Measurements from ENCODE around the gene KCNQ1. TPM values are rescaled to one million over a fixed set of nuclear protein-coding genes. Genes with fewer than 3 reads are reported as not detected.

The KCNQ1 gene
- total RNA-seq, 1 experiment from 2014 or later, result 2.3 TPM

DNA sequence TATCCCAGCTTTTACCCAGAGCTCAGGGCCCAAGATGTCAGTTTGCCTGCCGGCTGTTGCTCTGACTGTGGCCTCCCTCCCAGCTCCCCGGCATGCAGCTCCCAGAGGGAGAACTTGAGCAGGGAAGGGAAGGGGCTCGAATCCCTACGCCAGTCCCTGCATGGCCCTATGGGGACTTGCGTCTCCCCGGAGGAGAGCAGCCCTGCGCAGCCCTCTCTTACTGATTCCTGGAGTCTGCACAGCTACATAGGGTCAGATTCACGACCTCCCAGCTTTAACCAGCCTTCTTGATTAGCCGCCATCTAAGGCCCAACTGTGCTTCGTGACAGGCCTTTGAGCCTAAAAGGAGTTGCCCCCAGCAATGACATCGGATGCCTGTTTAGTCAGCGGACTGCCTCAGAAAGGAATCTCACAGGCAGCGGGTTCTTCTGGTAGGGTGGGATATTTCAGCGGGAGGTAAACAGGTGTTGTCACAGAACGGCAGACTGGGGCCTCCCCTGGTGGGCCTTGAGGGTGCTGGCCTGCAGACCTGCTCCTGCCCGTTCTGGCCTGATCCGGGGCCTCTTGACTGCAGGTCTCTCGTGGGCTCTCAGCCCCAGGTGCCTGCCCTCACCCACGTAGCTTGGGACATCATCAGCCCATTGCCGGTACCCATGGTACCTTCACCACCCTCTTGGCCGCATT is 298.8 kb downstream of the KCNQ1 start:
- Histone ChIP-seq H2BK20ac (ENCODE audit: low read depth, low read length, poor library complexity, severe bottlenecking) (no peak overlapping the region), H2BK120ac (ENCODE audit: low read depth, low read length, poor library complexity, severe bottlenecking) (no peak overlapping the region), H4K8ac (replicated peaks; ENCODE audit: insufficient read length, low read depth, low read length) (no peak overlapping the region), H3K14ac (ENCODE audit: insufficient read depth, low read length) (no peak overlapping the region; the same call in 1 of the 2 replicates), H2BK15ac (ENCODE audit: low read depth, low read length) (no peak overlapping the region), H2AK5ac (ENCODE audit: insufficient read length, low read length) (no peak overlapping the region), H3T11ph (ENCODE audit: low read length) (no peak overlapping the region), H3K23me2 (ENCODE audit: insufficient read length, low read depth, low read length, poor library complexity, severe bottlenecking) (no peaks in the 10 kb centered on the region), H3K4ac (ENCODE audit: low read depth, low read length) (no peak overlapping the region), H3K18ac (ENCODE audit: insufficient read length, low read depth, low read length) (no peak overlapping the region), H3K9ac (ENCODE audit: extremely low read depth, insufficient read length, low read length) (no peak overlapping the region), H3K4me1 (ENCODE audit: insufficient read depth, low read length) (no peaks in the 10 kb centered on the region), H3K79me1 (ENCODE audit: insufficient read depth, low read depth, low read length, poor library complexity, severe bottlenecking) (no peaks in the 10 kb centered on the region), H3K79me2 (ENCODE audit: insufficient read depth, low read length) (no peaks in the 10 kb centered on the region), H3K56ac (ENCODE audit: insufficient read length, low read depth, low read length) (no peak overlapping the region), H2BK5ac (ENCODE audit: insufficient read length, low read length) (no peak overlapping the region), H3K4me2 (ENCODE audit: insufficient read depth, insufficient read length, low read length) (no peak overlapping the region), H2BK12ac (ENCODE audit: insufficient read length, low read depth, low read length) (no peak overlapping the region), H2AFZ (ENCODE audit: low read length) (no peak overlapping the region), H4K91ac (ENCODE audit: insufficient read length, low read depth, low read length) (no peak overlapping the region), H3K27me3 (ENCODE audit: insufficient read depth, low read length) (no peaks in the 10 kb centered on the region; the same call in 1 of the 2 replicates), H3K23ac (ENCODE audit: insufficient read length, low read depth, low read length) (no peak overlapping the region), H3K9me3 (ENCODE audit: control insufficient read depth, low read depth, low read length) (no peaks in the 10 kb centered on the region), H3K27ac (ENCODE audit: insufficient read length, low read depth, low read length) (no peak overlapping the region), H4K20me1 (ENCODE audit: control insufficient read depth, insufficient read depth, insufficient read length) (no peaks in the 10 kb centered on the region), H4K5ac (ENCODE audit: insufficient read length, low read depth, low read length) (no peak overlapping the region)
- H3K9me3 Mint-ChIP-seq, result peaks cover 2 to 3% of the 10 kb centered on the region in 2 experiments; a peak in 3 of 5 replicates
- DNase-seq, result no peak
- H3K4me3 Mint-ChIP-seq, result no peak overlapping the region
- H3K27me3 Mint-ChIP-seq (ENCODE audit: low read depth), result peaks cover 86% of the 10 kb centered on the region
- no peaks in the 10 kb centered on the region; a peak in 1 of 7 replicates for H3K36me3 Mint-ChIP-seq (ENCODE audit: insufficient read depth in 1 of 3, low read depth in 3 of 3)
- no CpG with 5 or more reads among the region's 21 CpGs for WGBS (ENCODE audit: extremely low coverage, insufficient read length, low lambda C conversion rate)
- no peak overlapping the region for H3K27ac Mint-ChIP-seq
- H3K4me1 Mint-ChIP-seq, result peaks cover 0 to 2% of the 10 kb centered on the region in 2 experiments; a peak in 1 of 4 replicates
- TF ChIP-seq CTCF (conservative IDR thresholded peaks at IDR 0.05), result no peak

All from H9 (cell line).